Measurements from ENCODE around the gene UBE2I.

UBE2I gene

DNA sequence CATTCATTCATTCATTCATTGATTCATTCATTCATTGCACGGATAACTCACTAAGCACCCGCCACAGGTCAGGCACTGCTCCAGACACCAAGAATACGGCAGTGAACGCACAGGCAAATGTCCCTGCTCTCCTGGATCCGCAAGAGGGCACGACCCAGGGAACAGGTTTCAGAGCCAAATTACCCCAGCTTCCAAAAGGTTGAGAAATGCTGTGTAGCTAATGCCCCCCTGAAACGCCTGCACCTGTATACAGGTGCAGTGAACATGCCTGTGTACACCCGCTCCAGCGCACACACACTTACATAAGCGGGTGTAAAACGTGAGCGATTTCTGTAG, 9.6 kb upstream of the UBE2I start:
- TF ChIP-seq, protein P1, sequence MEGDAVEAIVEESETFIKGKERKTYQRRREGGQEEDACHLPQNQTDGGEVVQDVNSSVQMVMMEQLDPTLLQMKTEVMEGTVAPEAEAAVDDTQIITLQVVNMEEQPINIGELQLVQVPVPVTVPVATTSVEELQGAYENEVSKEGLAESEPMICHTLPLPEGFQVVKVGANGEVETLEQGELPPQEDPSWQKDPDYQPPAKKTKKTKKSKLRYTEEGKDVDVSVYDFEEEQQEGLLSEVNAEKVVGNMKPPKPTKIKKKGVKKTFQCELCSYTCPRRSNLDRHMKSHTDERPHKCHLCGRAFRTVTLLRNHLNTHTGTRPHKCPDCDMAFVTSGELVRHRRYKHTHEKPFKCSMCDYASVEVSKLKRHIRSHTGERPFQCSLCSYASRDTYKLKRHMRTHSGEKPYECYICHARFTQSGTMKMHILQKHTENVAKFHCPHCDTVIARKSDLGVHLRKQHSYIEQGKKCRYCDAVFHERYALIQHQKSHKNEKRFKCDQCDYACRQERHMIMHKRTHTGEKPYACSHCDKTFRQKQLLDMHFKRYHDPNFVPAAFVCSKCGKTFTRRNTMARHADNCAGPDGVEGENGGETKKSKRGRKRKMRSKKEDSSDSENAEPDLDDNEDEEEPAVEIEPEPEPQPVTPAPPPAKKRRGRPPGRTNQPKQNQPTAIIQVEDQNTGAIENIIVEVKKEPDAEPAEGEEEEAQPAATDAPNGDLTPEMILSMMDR (IDR thresholded peaks at IDR 0.05; ENCODE audit: low read depth, low read length) = no peak
- H3K4me3 ChIP-seq (ENCODE audit: low read depth, low read length) = no peak overlapping the region
- no peak for DNase-seq (ENCODE audit: low read depth, low spot score)
- in situ Hi-C loops (cut with HindIII; ENCODE audit: low sequenced_read_pairs) = no loop called here

DNA sequence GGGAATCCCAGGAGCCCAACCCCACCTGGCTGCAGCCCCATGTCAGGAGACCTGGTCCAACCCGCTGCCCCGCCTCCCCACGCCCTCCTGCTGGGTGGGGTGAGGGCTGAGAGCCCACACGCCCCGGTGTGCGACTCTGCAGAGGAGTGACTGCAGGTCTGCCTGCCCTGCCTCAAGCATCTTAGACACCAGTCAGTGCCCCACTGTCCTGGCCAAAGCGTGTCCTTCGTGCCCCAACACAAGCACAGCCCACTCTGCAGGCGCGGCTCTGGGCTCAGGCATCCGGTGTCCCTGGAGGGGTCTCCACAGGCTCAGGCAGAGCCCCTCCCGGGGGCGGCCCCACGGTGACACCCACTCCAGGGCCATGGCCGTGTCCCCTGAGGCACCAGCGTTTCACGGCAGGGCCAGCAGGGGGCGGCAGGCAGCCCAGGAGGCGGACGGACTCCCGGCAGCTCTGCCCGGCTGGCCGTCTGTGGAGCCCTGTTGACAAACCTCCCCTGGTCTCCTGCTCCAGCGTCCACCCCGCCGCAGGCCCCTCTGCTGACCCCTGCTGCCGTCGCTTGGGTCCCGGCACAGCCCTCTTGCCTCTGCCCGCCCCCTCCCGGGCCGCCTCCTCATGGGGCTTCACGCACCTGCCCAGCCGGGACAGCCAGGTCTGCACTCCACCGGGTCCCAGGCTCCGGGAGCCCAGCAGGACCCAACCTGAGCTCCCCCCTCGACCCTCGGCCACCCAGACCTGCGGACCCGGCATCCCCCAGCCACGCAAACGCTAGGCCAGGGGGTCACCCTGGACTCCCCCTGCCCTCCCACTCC, 8.6 kb upstream of the UBE2I start:
- in situ Hi-C loops (cut with HindIII; ENCODE audit: low sequenced_read_pairs) = no loop called here
- DNase-seq (ENCODE audit: low read depth, low spot score) = peak; percentile 10
- TF ChIP-seq, protein P1 (IDR thresholded peaks at IDR 0.05; ENCODE audit: low read depth, low read length) = peak; percentile 88
- no peak overlapping the region for H3K4me3 ChIP-seq (ENCODE audit: low read depth, low read length)

DNA sequence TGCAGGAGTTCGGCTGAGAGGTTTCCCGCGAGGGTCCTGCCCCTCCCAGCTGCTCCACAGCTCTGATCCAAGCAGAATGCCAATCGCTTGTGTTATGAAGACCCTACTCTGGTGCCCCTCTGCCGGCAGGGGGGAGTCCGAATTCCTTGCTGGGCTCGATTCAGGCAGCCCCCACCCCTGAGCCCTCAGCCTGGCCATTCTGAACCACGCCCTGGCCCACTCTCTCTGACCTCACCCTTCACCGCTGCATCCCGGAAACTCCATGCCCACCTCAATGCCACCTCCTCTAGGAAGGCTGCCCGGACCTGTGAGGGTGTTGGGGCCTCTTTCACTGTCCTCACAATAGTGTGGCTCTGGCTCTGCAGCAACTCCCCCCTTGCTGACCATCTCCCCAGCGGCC, 7.9 kb upstream of the UBE2I start:
- no peak overlapping the region for H3K4me3 ChIP-seq (ENCODE audit: low read depth, low read length)
- TF ChIP-seq, protein P1 (IDR thresholded peaks at IDR 0.05; ENCODE audit: low read depth, low read length) = no peak
- no peak for DNase-seq (ENCODE audit: low read depth, low spot score)
- in situ Hi-C loops (cut with HindIII; ENCODE audit: low sequenced_read_pairs) = no loop called here

DNA sequence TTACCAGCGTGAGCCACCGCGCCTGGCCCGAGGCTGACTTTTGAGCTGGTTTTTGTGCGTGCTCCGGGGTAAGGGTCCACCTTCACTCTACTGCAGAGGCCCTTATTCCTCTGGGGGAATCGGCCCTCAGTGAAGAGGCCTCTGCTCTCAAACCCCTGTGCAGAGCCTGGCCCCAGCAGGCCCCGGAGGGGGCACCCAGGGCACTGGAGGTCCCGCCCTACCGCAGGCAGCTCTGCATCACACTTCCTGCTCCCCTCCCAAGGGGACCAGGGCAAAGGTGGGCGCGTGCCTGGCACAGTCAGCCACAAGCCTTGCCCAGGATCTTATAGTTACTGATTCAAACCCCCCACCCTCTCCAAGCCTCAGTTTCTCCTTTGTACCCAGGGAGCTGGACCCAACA, 3.6 kb upstream of the UBE2I start:
- TF ChIP-seq, protein P1 (IDR thresholded peaks at IDR 0.05; ENCODE audit: low read depth, low read length) = no peak
- DNase-seq (ENCODE audit: low read depth, low spot score) = no peak
- H3K4me3 ChIP-seq (ENCODE audit: low read depth, low read length) = no peak overlapping the region
- in situ Hi-C loops (cut with HindIII; ENCODE audit: low sequenced_read_pairs) = no loop called here

DNA sequence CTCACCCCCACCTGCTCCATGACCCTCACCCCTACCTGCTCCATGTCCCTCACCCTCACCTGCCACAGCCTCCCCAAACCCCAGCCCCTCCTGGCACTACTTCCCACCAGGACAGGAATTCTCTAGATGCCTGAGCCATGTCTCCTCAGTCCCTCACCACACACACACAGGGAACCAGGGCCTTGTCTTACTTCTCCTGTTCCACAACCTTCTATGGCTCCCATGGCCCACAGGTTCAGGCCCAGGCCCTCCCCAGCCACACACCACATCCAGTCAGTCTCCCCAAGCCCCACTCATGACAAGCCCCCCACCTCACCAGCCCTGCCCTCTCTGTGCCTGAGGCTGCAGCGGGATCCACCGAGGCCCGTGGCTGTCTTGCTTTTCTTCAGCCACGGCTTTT, 3.1 kb upstream of the UBE2I start:
- TF ChIP-seq, protein P1 (IDR thresholded peaks at IDR 0.05; ENCODE audit: low read depth, low read length) = no peak
- H3K4me3 ChIP-seq (ENCODE audit: low read depth, low read length) = no peak overlapping the region
- in situ Hi-C loops (cut with HindIII; ENCODE audit: low sequenced_read_pairs) = no loop called here
- no peak for DNase-seq (ENCODE audit: low read depth, low spot score)

DNA sequence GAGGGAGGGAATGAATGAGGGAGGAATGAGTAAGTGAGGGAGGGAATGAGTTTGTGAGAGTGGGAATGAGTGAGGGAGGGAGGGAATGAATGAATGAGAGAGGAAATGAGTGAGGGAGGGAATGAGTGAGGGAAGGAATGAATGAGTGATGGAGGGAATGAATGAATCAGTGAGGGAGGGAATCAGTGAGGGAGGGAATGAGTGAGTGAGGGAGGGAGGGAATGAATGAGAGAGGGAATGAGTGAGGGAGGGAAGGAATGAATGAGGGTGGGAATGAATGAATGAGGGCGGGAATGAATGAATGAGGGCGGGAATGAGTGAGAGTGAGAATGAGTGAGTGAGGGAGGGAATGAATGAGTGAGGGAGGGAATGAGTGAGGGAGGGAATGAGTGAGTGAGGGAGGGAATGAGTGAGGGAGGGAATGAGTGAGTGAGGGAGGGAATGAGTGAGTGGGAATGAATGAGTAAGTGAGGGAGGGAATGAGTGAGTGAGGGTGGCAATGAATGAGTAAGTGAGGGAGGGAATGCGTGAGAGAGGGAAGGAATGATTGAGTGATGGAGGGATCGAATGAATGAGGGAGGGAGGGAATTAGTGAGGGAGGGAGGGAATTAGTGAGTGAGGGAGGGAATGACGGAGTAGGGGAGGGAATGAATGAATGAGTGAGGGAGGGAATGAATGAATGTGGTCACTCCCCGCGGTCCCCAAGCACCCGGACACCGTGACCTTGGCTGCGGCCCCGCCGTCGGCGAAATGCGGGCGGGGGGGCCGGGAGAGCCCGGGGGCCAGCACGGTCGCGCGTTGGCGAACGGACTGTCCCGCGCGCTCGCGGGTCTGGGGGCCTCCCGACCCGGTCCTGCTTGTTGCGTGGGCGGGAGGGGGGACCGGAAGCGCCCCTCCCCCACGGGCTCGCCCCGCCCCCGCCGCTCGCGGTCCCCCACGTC, 1.1 kb upstream of the UBE2I start:
- DNase-seq (ENCODE audit: low read depth, low spot score) = peak; percentile 38
- TF ChIP-seq, protein P1 (IDR thresholded peaks at IDR 0.05; ENCODE audit: low read depth, low read length) = no peak
- in situ Hi-C loops (cut with HindIII; ENCODE audit: low sequenced_read_pairs) = no loop called here
- peak overlapping the region; percentile 60 for H3K4me3 ChIP-seq (ENCODE audit: low read depth, low read length)
